ENCODE measurements around the gene OR52E8. TPM values are rescaled to one million over a fixed set of nuclear protein-coding genes. Genes with fewer than 3 reads are reported as not detected.

OR52E8 gene
- total RNA-seq: not detected in 2 replicates

GRCh38 chr11:5857590-5857989, at the start of gene OR52E8:
TSS of gene OR52E8 (minus strand) at chr11:5857690. CDS start at chr11:5857690, 0 bp downstream.

GRCh38 chr11:5892908-5893307, 35.4 kb upstream of the OR52E8 start, which contains the start of gene OR52E5:
TSS of gene OR52E5 (plus strand) at chr11:5893208. CDS start at chr11:5900777, 7,569 bp downstream.

GRCh38 chr11:5880329-5880728, 22.8 kb upstream of the OR52E8 start, which contains the start of gene OR52E4:
TSS of gene OR52E4 (plus strand) at chr11:5880629. CDS start at chr11:5884293, 3,664 bp downstream.

GRCh38 chr11:5841797-5842196, 15.7 kb downstream of the OR52E8 start, which contains the start of gene OR52E6:
TSS of gene OR52E6 (minus strand) at chr11:5841897. CDS start at chr11:5841897, 0 bp downstream.

GRCh38 chr11:5808500-5809121, 48.9 kb downstream of the OR52E8 start, which contains the start of gene OR52N2:
TSS of gene OR52N2 (plus strand) at chr11:5808924. CDS start at chr11:5820336, 11,412 bp downstream.

Other genes with a start within 250 kb of the OR52E8 start
- 8.0 and 10.4 TPM in 2 replicates for gene TRIM34, start 232.7 kb downstream of the OR52E8 start, total RNA-seq
- 28.4 and 30.4 TPM in 2 replicates for gene TRIM5, start 172.6 kb downstream of the OR52E8 start, total RNA-seq
- gene TRIM22, start 167.9 kb downstream of the OR52E8 start, total RNA-seq: 9.3 and 28.7 TPM in 2 replicates
- gene OR56B1, start 121.2 kb downstream of the OR52E8 start, total RNA-seq: not detected in 2 replicates
- not detected in 2 replicates for gene OR52N4, start 103.4 kb downstream of the OR52E8 start, total RNA-seq
- gene OR52N5, start 74.3 kb downstream of the OR52E8 start, total RNA-seq: not detected in 2 replicates
- not detected in 2 replicates for gene OR52N1, start 66.4 kb downstream of the OR52E8 start, total RNA-seq
- gene OR52N2, start 48.8 kb downstream of the OR52E8 start, total RNA-seq: not detected in 2 replicates
- gene OR52E6, start 15.8 kb downstream of the OR52E8 start, total RNA-seq: not detected in 2 replicates
- gene OR52E4, start 22.9 kb upstream of the OR52E8 start, total RNA-seq: not detected in 2 replicates
- gene OR52E5, start 35.5 kb upstream of the OR52E8 start, total RNA-seq: not detected in 2 replicates
- gene OR56A3, start 84.6 kb upstream of the OR52E8 start, total RNA-seq: not detected in 2 replicates
- gene OR56A5, start 110.8 kb upstream of the OR52E8 start, total RNA-seq: not detected in 2 replicates
- gene OR52L1, start 129.3 kb upstream of the OR52E8 start, total RNA-seq: not detected in 2 replicates
- gene OR56A4, start 149.3 kb upstream of the OR52E8 start, total RNA-seq: not detected in 2 replicates
- not detected in 2 replicates for gene OR56A1, start 173.1 kb upstream of the OR52E8 start, total RNA-seq
- not detected in 2 replicates for gene OR56B4, start 250.0 kb upstream of the OR52E8 start, total RNA-seq

Measured in epithelial cell of alveolus of lung (primary cell).